Psoas muscle (tissue), 8 donors: ENCODE results near the gene BRD2. TPM values are rescaled to one million over a fixed set of nuclear protein-coding genes. Genes with fewer than 3 reads are reported as not detected.

Experiments used
- ATAC-seq, 4 donors: fragments of 200-7000 bp; cut with Tn5 transposase; one replicate each; pipeline ENCODE4 v1.9.1; 2020; ENCODE audit warnings: moderate library complexity in 3 of 4, mild to moderate bottlenecking in 2 of 4
- DNase-seq, 2 donors: peaks; one replicate each; pipeline ENCODE4 v3.0.0-alpha.2; 2020
- H3K27ac ChIP-seq: fragments of 200-600 bp; one replicate; pipeline ENCODE4 v1.8.0; 2022
- H3K27me3 ChIP-seq, 3 donors: fragments of 200-600 bp in 1 of 3; one replicate each; pipeline versions ENCODE4 v1.6.1 to v1.8.0; 2013 to 2022; ENCODE audit warnings: low read length in 2 of 3, mild to moderate bottlenecking in 2 of 3, moderate library complexity in 1 of 3; ENCODE audit not compliant: insufficient read depth in 3 of 3
- H3K36me3 ChIP-seq, 2 donors: fragments of 200-600 bp in 1 of 2; one replicate each; pipeline versions ENCODE4 v1.6.1 to v1.8.0; 2013 to 2022; ENCODE audit warnings: low read depth in 1 of 2, mild to moderate bottlenecking in 1 of 2, moderate library complexity in 1 of 2; ENCODE audit not compliant: insufficient read depth in 1 of 2
- H3K4me1 ChIP-seq: fragments of 200-600 bp; one replicate; pipeline ENCODE4 v1.8.0; 2022
- H3K4me3 ChIP-seq: fragments of 200-600 bp; one replicate; pipeline ENCODE4 v1.8.0; 2022; ENCODE audit warnings: mild to moderate bottlenecking
- H3K9me3 ChIP-seq: fragments of 200-600 bp; one replicate; pipeline ENCODE4 v1.8.0; 2022
- whole genome bisulfite sequencing, 3 donors: extraction: QIAGEN DNeasy Blood & Tissue Kit; methylation state at CpG; one replicate each; pipeline versions ENCODE4 v1.1.6 to v1.1.7; 2013; 5-methylcytosine and 5-hydroxymethylcytosine counted together
- intact Hi-C, 2 donors: fragments of 100-400 bp; cut with DNase I; formaldehyde crosslinking; loops; one replicate each; pipeline versions ENCODE4 v1.11.0 to v1.14.2; 2022
- polyA plus RNA-seq, 3 donors: library from polyadenylated mRNA; stranded (reverse); fragments of 200-250 nt; gene quantifications; one replicate each; pipeline ENCODE4 v1.2.3, GENCODE V29; 2013
- total RNA-seq, 4 donors: library from RNA; stranded (reverse); fragmentation: NEBNext Ultra II Directional in 2 of 4; extraction: Animal tissue kit (Norgen Biotek cat#: 25700) in 2 of 4; gene quantifications; one replicate each; pipeline versions ENCODE4 v1.2.1 to v1.2.4, GENCODE V29; 2021 to 2023
- TF ChIP-seq, protein P1 (sequence below): fragments of 200-600 bp; IDR thresholded peaks from one replicate; pipeline ENCODE4 v1.8.0; 2022; ENCODE audit warnings: antibody characterized with exemption
- donor health status: healthy with polysubstance abuse.
- donor health status: DM: no; HTN: no; CAD: no; lungs with moderate emphysema.
- donor health status: Bipolar disorder and iron deficiency.
- donor health status: healthy.
- donor health status: DM: yes; HTN: yes; CAD: no.
- donor health status: DM: no; HTN: no; CAD: no.
- donor health status: DM: no; HTN: no; CAD: no.
- donor health status: DM: yes; HTN: yes; CAD: no.

Gene BRD2
- total and polyA plus RNA-seq, 7 donors = 62.2 to 135 (median 93.0) TPM

DNA sequence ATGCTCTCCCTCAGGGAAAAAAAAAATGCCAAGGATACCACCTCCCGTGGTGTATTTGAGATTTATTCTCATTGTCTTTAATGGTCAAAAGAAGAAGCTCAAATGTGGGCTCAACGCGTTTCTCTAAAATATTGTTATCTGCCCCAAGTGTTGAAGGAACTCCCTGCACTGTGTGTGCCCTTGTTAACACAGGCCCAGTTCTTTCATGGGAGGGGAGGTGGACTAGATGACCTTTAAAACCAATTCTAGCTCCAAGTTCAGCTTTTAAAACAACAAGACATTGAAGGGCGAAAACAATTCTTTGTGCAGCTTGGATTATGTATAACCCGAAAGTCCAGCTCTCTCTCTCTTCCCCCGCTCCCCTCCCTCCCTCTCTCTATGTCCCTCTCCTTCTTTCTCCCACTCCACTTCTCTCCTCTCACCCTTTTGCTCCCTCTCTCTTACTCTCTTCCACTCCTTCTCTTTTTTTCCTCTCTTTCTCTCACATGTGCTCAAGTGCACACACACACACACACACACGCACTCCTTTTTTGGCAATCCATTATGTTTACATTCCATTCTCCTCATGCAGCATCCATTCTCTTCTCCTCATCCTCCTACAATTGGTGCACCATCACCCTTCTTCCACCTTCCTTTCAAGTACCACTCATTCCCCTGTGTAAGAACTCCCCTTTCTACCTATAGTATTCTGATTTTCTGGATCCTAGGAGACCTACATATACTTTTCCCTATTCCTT, 36.1 kb upstream of the BRD2 start:
- intact Hi-C loops = loop anchor here in 1 of 2 donors (5.0 kb wide), 2 partner anchors 35 to 45 kb away; partner anchors contain the start of gene BRD2
- H3K27me3 ChIP-seq = no peaks in the 10 kb centered on the region
- 72 to 88% (median 83%) methylated on average over 7 of the region's 7 CpGs for WGBS, 3 donors
- TF ChIP-seq, protein P1, sequence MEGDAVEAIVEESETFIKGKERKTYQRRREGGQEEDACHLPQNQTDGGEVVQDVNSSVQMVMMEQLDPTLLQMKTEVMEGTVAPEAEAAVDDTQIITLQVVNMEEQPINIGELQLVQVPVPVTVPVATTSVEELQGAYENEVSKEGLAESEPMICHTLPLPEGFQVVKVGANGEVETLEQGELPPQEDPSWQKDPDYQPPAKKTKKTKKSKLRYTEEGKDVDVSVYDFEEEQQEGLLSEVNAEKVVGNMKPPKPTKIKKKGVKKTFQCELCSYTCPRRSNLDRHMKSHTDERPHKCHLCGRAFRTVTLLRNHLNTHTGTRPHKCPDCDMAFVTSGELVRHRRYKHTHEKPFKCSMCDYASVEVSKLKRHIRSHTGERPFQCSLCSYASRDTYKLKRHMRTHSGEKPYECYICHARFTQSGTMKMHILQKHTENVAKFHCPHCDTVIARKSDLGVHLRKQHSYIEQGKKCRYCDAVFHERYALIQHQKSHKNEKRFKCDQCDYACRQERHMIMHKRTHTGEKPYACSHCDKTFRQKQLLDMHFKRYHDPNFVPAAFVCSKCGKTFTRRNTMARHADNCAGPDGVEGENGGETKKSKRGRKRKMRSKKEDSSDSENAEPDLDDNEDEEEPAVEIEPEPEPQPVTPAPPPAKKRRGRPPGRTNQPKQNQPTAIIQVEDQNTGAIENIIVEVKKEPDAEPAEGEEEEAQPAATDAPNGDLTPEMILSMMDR = no peak
- H3K27ac ChIP-seq = no peak overlapping the region
- DNase-seq = no peak
- H3K4me1 ChIP-seq = no peaks in the 10 kb centered on the region
- H3K36me3 ChIP-seq = no peaks in the 10 kb centered on the region
- H3K4me3 ChIP-seq = no peak overlapping the region
- H3K9me3 ChIP-seq = no peaks in the 10 kb centered on the region
- ATAC-seq = no peak

DNA sequence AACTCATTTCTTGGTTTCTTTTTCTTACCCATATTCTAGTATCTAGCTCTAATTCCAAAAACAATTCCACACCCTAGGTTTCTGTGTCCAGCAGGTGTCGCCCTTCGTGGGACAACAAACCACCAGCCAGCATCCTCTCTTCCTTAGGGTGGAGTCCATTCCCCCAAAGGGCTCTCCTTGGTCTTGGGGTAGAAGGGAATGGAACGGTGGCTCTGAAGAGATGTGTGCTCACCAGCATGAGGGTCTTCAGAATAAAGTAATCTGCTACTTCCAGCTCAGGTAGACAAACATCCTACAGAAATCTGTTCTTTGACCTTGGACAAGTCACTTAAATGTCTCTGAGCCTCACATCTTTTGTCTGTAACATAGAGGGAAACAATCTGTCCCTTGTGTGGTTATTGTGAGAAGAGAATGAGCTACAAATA, 34.7 kb upstream of the BRD2 start:
- Histone ChIP-seq H3K27me3 (no peaks in the 10 kb centered on the region), H3K9me3 (no peaks in the 10 kb centered on the region), H3K4me1 (no peaks in the 10 kb centered on the region), H3K36me3 (no peaks in the 10 kb centered on the region), H3K4me3 (no peak overlapping the region), H3K27ac (no peak overlapping the region)
- 0 to 3% (median 2%) methylated on average over 3 of the region's 3 CpGs for WGBS, 3 donors
- TF ChIP-seq, protein P1 = peak; percentile 88
- intact Hi-C loops = loop anchor here (1.0 to 5.0 kb wide), 4 partner anchors 34 to 51 kb away; partner anchors contain the start of gene BRD2 (in 1 of the 2)
- ATAC-seq (peak; percentile 72 to 89 (median 80)), DNase-seq (peak; percentile 77 to 85)

DNA sequence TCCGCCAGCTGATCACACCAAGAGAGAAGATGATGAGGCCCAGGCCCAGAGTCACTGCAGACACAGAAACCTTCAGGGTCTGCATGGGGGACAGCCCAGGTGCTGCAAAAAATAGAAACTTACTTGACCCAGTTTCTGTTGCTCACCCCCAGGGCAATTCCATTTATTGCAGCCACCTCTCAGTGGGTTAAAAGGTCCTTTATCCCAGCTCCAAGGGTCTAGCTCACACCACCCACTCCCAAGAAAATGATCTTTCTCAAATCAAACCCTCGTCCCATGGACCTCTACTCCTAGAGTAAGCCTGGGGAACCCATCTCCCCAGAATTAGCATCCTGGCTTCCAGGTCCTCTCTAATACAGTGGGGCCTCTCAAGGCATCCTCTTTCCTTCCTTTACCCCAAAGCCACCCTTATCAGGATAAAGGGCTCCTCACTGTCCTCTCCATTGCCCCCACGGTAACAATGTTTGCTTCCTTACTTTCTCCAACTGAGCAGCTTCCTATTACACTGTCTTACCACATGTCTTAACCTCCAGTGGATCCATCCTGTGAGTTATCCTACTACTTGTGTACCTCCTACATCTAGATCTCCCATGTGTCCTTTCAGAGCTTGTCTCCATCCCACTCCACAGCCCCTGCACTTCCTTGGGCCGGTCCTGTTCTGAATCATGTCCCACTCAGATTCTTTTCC, 32.7 kb upstream of the BRD2 start:
- no peaks in the 10 kb centered on the region for H3K27me3 ChIP-seq
- peaks cover 4% of the 10 kb centered on the region for H3K4me1 ChIP-seq
- no peak overlapping the region for H3K4me3 ChIP-seq
- no peaks in the 10 kb centered on the region for H3K36me3 ChIP-seq
- ATAC-seq (no peak), DNase-seq (no peak)
- 83 to 87% (median 85%) methylated on average over 4 of the region's 4 CpGs for WGBS, 3 donors
- intact Hi-C loops = loop anchor here in 1 of 2 donors (2.0 to 5.0 kb wide), 2 partner anchors 48 to 49 kb away; no protein-coding TSS in a partner anchor
- TF ChIP-seq, protein P1 = no peak
- H3K9me3 ChIP-seq = no peaks in the 10 kb centered on the region
- no peak overlapping the region for H3K27ac ChIP-seq

DNA sequence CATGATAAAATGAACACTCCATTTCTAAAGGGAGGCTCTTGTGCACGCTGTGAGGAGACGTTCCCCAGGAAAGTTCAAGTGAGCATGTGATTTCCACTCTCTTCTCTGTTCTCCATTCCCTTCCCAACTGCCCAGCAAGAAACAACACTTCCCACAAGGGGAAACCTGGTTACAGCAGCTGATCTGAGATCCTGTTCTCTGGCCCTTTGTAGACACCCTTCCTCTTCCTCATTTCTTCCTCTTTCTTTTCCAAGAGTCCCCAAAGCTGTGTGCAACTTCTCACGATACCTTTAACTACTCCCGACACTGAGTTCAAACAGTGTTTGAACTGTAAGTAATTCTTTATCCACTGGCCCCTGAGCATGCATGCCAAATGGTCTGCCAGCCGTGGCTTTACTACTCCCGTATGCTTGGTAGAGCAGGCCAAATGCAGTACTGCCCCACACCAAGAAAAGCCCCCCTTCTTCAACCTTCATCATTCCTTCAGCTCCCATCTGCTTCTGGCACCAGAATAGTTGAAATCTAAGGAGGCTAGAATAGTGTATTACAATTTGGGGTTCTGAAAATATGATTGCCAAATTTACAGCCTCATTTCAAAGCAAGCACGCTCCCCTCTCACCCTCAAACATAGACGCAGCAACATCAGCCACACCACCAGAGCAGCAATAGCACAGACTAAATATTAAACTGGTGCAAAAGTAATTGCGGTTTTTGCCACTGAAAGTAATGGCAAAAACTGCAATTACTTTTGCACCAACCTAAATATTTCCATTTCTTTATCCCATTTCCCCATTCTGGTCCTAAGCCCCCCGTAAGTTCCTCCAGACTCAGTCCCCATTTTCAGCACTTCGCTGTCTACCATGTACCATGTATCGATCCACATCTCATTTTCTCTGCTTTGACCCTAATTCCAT, 31.9 kb upstream of the BRD2 start:
- intact Hi-C loops = loop anchor here in 1 of 2 donors (5.0 kb wide), 1 partner anchor 49 kb away; no protein-coding TSS in a partner anchor
- Histone ChIP-seq H3K4me3 (no peak overlapping the region), H3K9me3 (no peaks in the 10 kb centered on the region), H3K27me3 (no peaks in the 10 kb centered on the region), H3K36me3 (no peaks in the 10 kb centered on the region), H3K4me1 (peaks cover 4% of the 10 kb centered on the region), H3K27ac (no peak overlapping the region)
- no peak for ATAC-seq
- TF ChIP-seq, protein P1 = no peak
- 62 to 71% (median 65%) methylated on average over 12 of the region's 12 CpGs for WGBS, 3 donors
- DNase-seq = no peak
